ENCODE data around the gene FYN. TPM values are rescaled to one million over a fixed set of nuclear protein-coding genes. Genes with fewer than 3 reads are reported as not detected.

The FYN gene
- total RNA-seq (52.4 TPM), polyA plus RNA-seq (ENCODE audit: insufficient read depth, low read depth, low replicate concordance) (34.5 TPM)
- long read RNA-seq, donor 1, transcript FYN-202 (14 exons, 3,628 nt) = major isoform, 6 of 49 reads
- long read RNA-seq, donor 1, partial matches to known transcripts = 40 of 49 reads
- long read RNA-seq, donor 1, other reads (novel, unspliced or antisense) = 0 of 49 reads
- long read RNA-seq, donor 2, transcript FYN-209 (5 exons, 799 nt) = minor isoform, 5 of 13 reads
- long read RNA-seq, donor 2, transcript FYN-202 (14 exons, 3,628 nt) = major isoform, 7 of 13 reads
- long read RNA-seq, donor 2, partial matches to known transcripts = 0 of 13 reads
- long read RNA-seq, donor 2, other reads (novel, unspliced or antisense) = 0 of 13 reads
- long read RNA-seq, donor 3, transcript FYN-202 (14 exons, 3,628 nt) = major isoform, 5 of 38 reads
- long read RNA-seq, donor 3, partial matches to known transcripts = 31 of 38 reads
- long read RNA-seq, donor 3, other reads (novel, unspliced or antisense) = 0 of 38 reads
- long read RNA-seq, donor 4, transcript FYN-202 (14 exons, 3,628 nt) = major isoform, 10 of 18 reads
- long read RNA-seq, donor 4, partial matches to known transcripts = 5 of 18 reads
- long read RNA-seq, donor 4, other reads (novel, unspliced or antisense) = 0 of 18 reads
- long read RNA-seq, donor 5 = 0 reads
- long read RNA-seq, donor 6, partial matches to known transcripts = 7 of 7 reads
- long read RNA-seq, donor 6, other reads (novel, unspliced or antisense) = 0 of 7 reads
- long read RNA-seq, donor 7, transcript FYN-202 (14 exons, 3,628 nt) = major isoform, 11 of 27 reads
- long read RNA-seq, donor 7, partial matches to known transcripts = 4 of 27 reads
- long read RNA-seq, donor 7, other reads (novel, unspliced or antisense) = 8 of 27 reads
- long read RNA-seq, donor 8, partial matches to known transcripts = 41 of 47 reads
- long read RNA-seq, donor 8, other reads (novel, unspliced or antisense) = 0 of 47 reads
- long read RNA-seq, donor 9, partial matches to known transcripts = 13 of 14 reads
- long read RNA-seq, donor 9, other reads (novel, unspliced or antisense) = 0 of 14 reads
- long read RNA-seq, donor 10, transcript FYN-202 (14 exons, 3,628 nt) = major isoform, 6 of 21 reads
- long read RNA-seq, donor 10, partial matches to known transcripts = 10 of 21 reads
- long read RNA-seq, donor 10, other reads (novel, unspliced or antisense) = 0 of 21 reads

GRCh38 chr6:111873178-111874024 is at the start of gene FYN:
FYN (minus strand) TSS chr6:111873452; CDS start chr6:111720051, 153,401 bp downstream.
- FAIRE-seq (peak; percentile 33), DNase-seq (peak; percentile 98 to 99 (median 99))
- TF ChIP-seq CTCF (IDR thresholded peaks at IDR 0.05; ENCODE audit: borderline replicate concordance, extremely low read depth, insufficient read depth) = peak; percentile 29
- Histone ChIP-seq H3K27ac (ENCODE audit: low read depth in 2 of 2, low read length in 2 of 2) (peak within 1 kb of the TSS in 1 of 2 donors; percentile 57), H3K36me3 (ENCODE audit: control insufficient read depth in 2 of 3, insufficient read depth in 3 of 3, low read length in 3 of 3) (no peaks in the 10 kb centered on the region), H3K9me3 (ENCODE audit: control insufficient read depth in 2 of 3, insufficient read depth in 1 of 3, low read length in 3 of 3) (no peaks in the 10 kb centered on the region), H3K4me1 (ENCODE audit: control insufficient read depth in 2 of 3, insufficient read depth in 2 of 3, low read depth in 1 of 3, low read length in 3 of 3) (peaks cover 0 to 5% (median 0%) of the 10 kb centered on the region in 3 donors), H3K4me3 (ENCODE audit: low read length in 3 of 3) (peak within 1 kb of the TSS; percentile 82 to 94 (median 89)), H3K27me3 (ENCODE audit: control insufficient read depth, insufficient read depth, low read length) (no peaks in the 10 kb centered on the region), H3K9ac (ENCODE audit: low read length in 3 of 3) (peak within 1 kb of the TSS in 2 of 3 donors; percentile 51 to 93)
- intact Hi-C loops (cut with DNase I) = no loop called here

DNA sequence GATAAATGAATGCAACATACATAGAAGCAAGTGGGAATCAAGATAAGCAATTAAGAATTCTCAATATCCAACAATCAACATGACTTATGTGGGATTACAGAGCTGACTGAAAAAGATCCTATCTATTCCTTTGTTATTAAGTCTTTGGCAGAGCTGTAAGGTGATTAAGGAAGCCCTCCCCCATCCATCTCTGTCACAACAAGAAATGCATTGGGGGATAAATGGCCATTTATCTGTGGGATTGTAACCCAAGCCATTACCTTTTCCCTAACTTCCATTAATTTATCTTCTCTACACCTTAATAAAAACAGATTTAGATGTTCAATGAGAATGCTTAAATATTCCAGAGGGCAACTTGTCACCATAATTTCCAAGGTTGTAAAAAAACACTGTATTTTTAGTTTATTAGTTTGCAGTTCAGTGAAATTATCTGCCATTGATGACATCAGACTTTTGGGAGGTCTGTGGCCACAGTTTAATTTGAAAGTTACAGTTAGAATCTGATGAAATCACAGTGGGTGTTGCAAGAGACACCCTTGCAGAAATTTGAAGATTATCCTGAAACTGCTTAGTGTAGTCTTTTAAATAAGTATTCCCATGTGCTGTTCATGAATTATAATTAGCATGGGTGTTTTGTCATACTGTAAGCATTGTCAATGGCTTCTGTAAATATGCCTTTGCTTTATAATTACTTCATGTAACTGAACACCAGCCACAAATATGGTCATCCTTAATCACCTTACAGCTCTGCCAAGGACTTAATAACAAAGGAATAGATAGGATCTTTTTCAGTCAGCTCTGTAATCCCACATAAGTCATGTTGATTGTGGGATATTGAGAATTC is 49.4 kb upstream of the FYN start:
- no peak overlapping the region for H3K9ac ChIP-seq (ENCODE audit: low read length in 3 of 3)
- no peak overlapping the region for H3K27ac ChIP-seq (ENCODE audit: low read depth in 2 of 2, low read length in 2 of 2)
- no peaks in the 10 kb centered on the region for H3K27me3 ChIP-seq (ENCODE audit: control insufficient read depth, insufficient read depth, low read length)
- H3K4me3 ChIP-seq (ENCODE audit: low read length in 3 of 3) = no peak overlapping the region
- intact Hi-C loops (cut with DNase I) = no loop called here
- no peaks in the 10 kb centered on the region for H3K9me3 ChIP-seq (ENCODE audit: control insufficient read depth in 2 of 3, insufficient read depth in 1 of 3, low read length in 3 of 3)
- H3K4me1 ChIP-seq (ENCODE audit: control insufficient read depth in 2 of 3, insufficient read depth in 2 of 3, low read depth in 1 of 3, low read length in 3 of 3) = no peaks in the 10 kb centered on the region
- TF ChIP-seq CTCF (IDR thresholded peaks at IDR 0.05; ENCODE audit: borderline replicate concordance, extremely low read depth, insufficient read depth) = no peak
- H3K36me3 ChIP-seq (ENCODE audit: control insufficient read depth in 2 of 3, insufficient read depth in 3 of 3, low read length in 3 of 3) = no peaks in the 10 kb centered on the region
- FAIRE-seq (no peak), DNase-seq (no peak)
